ENCODE measurements around the gene GPR89B.
"Not testable (repeated sequence)": the region's sequence is repeated elsewhere in the genome, so short reads cannot be mapped to it uniquely, and the experiment has no call there.

DNA sequence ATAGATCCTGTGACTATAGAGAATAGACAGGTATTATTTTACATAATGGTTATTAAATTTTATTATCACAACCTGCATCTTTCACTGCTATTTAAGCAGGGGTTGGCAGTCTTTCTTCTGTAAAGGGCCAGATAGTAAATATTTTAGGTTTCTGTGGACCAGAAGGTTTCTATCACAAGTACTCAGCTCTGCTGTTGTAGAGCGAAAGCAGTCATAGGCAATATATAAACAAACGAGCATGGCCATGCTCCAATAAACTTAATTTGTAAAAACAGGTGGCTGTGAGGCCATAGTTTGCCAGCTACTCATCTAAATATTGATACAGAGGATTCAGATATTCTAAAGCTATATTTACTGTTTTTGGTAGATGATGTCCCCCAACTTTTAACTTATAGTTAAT lies 12.2 kb downstream of the GPR89B start:
- TF ChIP-seq ELF4 (IDR thresholded peaks at IDR 0.05); SP1 (IDR thresholded peaks at IDR 0.05); TARDBP (IDR thresholded peaks at IDR 0.05); ARNT (IDR thresholded peaks at IDR 0.05); SUZ12 (IDR thresholded peaks at IDR 0.05); CTBP1 (IDR thresholded peaks at IDR 0.05; ENCODE audit: borderline replicate concordance); FOXM1 (IDR thresholded peaks at IDR 0.05; ENCODE audit: borderline replicate concordance); HDGF (IDR thresholded peaks at IDR 0.05; ENCODE audit: borderline replicate concordance); PKNOX1 (IDR thresholded peaks at IDR 0.05); BHLHE40 (IDR thresholded peaks at IDR 0.05; ENCODE audit: borderline replicate concordance); ZNF384 (IDR thresholded peaks at IDR 0.05): not testable (repeated sequence)

All from HEK293T (cell line).